PC-3 (cell line): ENCODE data around the gene OR6X1. TPM values are rescaled to one million over a fixed set of nuclear protein-coding genes. Genes with fewer than 3 reads are reported as not detected.
A peak's percentile ranks its signal among the peaks of the same experiment; 100 is the strongest.

Experiments
- ATAC-seq: fragments of 200-7000 bp; cut with Tn5 transposase; 2 replicates; pipeline ENCODE4 v1.9.1; 2020; ENCODE audit warnings: mild to moderate bottlenecking, moderate library complexity
- BruUV-seq: library from RNA; stranded (reverse); fragments of 400-500 nt; replicated peaks from 2 replicates; lab custom pipeline; 2021; lab: Mats Ljungman, UMichigan
- CTCF ChIA-PET: fragments of 300-600 bp; sonication (Branson Sonifier 250); formaldehyde crosslinking; loops from one replicate; lab custom pipeline; 2022; ENCODE audit warnings: antibody characterized with exemption; lab: Charles Lee
- POLR2A ChIA-PET: fragments of 300-600 bp; sonication (Branson Sonifier 250); formaldehyde crosslinking; loops from one replicate; lab custom pipeline; 2022; ENCODE audit warnings: antibody characterized with exemption; ENCODE audit not compliant: unreplicated experiment; lab: Charles Lee
- DNase-seq: peaks from one replicate; pipeline ENCODE4 v3.0.0-alpha.2; 2015
- H2AFZ ChIP-seq: fragments of 300-600 bp; sonication (generic); 2 replicates; pipeline ENCODE4 v1.6.0; 2016; ENCODE audit warnings: antibody characterized with exemption, low read length
- H3F3A ChIP-seq: fragments of 300-600 bp; sonication (generic); one replicate; pipeline ENCODE4 v1.6.0; 2017; ENCODE audit warnings: antibody characterized with exemption, low read length, control low read depth, mild to moderate bottlenecking; ENCODE audit not compliant: unreplicated experiment
- H3K27ac ChIP-seq: fragments of 300-600 bp; sonication (generic); 2 replicates; pipeline ENCODE4 v1.5.1; 2016; ENCODE audit warnings: mild to moderate bottlenecking, low read length
- H3K27me3 ChIP-seq: fragments of 300-600 bp; sonication (generic); 2 replicates; pipeline ENCODE4 v1.6.1; 2016; ENCODE audit warnings: low read length, mixed read lengths
- H3K36me3 ChIP-seq: fragments of 300-600 bp; sonication (generic); 2 replicates; pipeline ENCODE4 v1.6.1; 2016; ENCODE audit warnings: low read depth, mixed run types, low read length, mixed read lengths
- H3K4me1 ChIP-seq: fragments of 300-600 bp; sonication (generic); 2 replicates; pipeline ENCODE4 v1.5.1; 2016; ENCODE audit warnings: low read length; ENCODE audit not compliant: insufficient read depth
- H3K4me2 ChIP-seq: fragments of 300-600 bp; sonication (generic); 2 replicates; pipeline ENCODE4 v1.6.0; 2016; ENCODE audit warnings: low read length
- H3K4me3 ChIP-seq: fragments of 300-600 bp; sonication (generic); 2 replicates; pipeline ENCODE4 v1.5.1; 2016; ENCODE audit warnings: mild to moderate bottlenecking, low read length, mixed read lengths
- H3K79me2 ChIP-seq: fragments of 300-600 bp; sonication (generic); 2 replicates; pipeline ENCODE4 v1.6.1; 2017; ENCODE audit warnings: low read length, mixed read lengths
- H3K9ac ChIP-seq: fragments of 300-600 bp; sonication (generic); 2 replicates; pipeline ENCODE4 v1.6.0; 2016; ENCODE audit warnings: mild to moderate bottlenecking, low read length
- H3K9me2 ChIP-seq: fragments of 300-600 bp; sonication (generic); replicated peaks from 2 replicates; pipeline ENCODE4 v1.6.1; 2016; ENCODE audit warnings: mixed run types, low read length, mixed read lengths
- H3K9me3 ChIP-seq: fragments of 300-600 bp; sonication (generic); 2 replicates; pipeline ENCODE4 v1.6.1; 2016; ENCODE audit warnings: low read length, mixed read lengths
- H4K20me1 ChIP-seq: fragments of 300-600 bp; sonication (generic); 2 replicates; pipeline ENCODE4 v1.6.1; 2016; ENCODE audit warnings: low read length, mixed read lengths
- EZH2 ChIP-seq: fragments of 300-600 bp; sonication (generic); IDR thresholded peaks from one replicate; pipeline ENCODE4 v1.6.1; 2017; ENCODE audit warnings: antibody characterized with exemption, mild to moderate bottlenecking, low read length; ENCODE audit not compliant: unreplicated experiment
- EZH2phosphoT487 ChIP-seq: fragments of 300-600 bp; sonication (generic); IDR thresholded peaks from 2 replicates; pipeline ENCODE4 v1.6.1; 2018; ENCODE audit warnings: mild to moderate bottlenecking, antibody characterized with exemption, low read length, borderline replicate concordance
- intact Hi-C: fragments of 100-400 bp; cut with micrococcal nuclease; formaldehyde crosslinking; loops from 2 replicates; pipeline ENCODE4 v1.9.0; 2023
- total RNA-seq: library from RNA; depleted of rRNA; stranded (reverse); fragments of >200 nt; gene quantifications from 2 replicates; pipeline ENCODE4 v1.2.3, GENCODE V29; 2014
- TF ChIP-seq, protein P1 (sequence below): fragments of 300-600 bp; sonication (generic); conservative IDR thresholded peaks from 2 replicates; pipeline ENCODE4 v1.5.1; 2017; ENCODE audit warnings: antibody characterized with exemption, low read depth, mild to moderate bottlenecking, low read length

The OR6X1 gene
- total RNA-seq, 1 experiment from 2014 or later = not detected

DNA sequence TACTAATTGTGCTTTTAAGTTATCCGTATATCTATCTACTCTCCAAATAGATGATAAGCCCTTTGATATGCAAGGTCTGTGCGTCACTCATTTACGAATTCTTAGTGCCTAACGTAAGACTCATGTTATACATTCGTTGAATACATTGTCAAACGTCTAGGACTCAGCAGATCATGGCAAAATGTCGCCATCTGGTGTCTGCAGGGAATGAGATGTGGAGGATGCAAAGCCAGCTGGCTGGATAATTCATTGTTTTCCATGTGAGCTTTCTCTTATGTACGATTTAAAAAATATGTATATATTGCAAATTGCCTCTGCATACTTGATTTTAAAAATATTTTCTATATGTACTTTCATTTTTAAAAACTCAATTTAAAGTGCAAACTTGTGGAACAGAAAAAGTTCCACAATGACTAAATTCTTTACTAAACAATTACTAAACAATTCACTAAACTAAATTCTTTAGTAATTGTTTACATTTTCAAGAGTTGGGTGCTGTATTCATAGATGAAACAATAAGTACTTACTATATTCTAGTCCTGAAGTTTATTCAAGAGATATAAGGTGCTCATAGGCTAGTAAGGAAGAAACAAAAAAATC is 46.6 kb downstream of the OR6X1 start:
- Histone ChIP-seq H3K9me3 (no peaks in the 10 kb centered on the region), H3K4me3 (no peak overlapping the region), H3K4me2 (no peak overlapping the region), H3K27ac (no peak overlapping the region), H3K36me3 (no peaks in the 10 kb centered on the region), H3K4me1 (no peaks in the 10 kb centered on the region), H2AFZ (no peak overlapping the region), H3K9ac (no peak overlapping the region), H3F3A (no peaks in the 10 kb centered on the region), H3K79me2 (no peaks in the 10 kb centered on the region), H4K20me1 (no peaks in the 10 kb centered on the region), H3K27me3 (peaks cover 43% of the 10 kb centered on the region), H3K9me2 (no peaks in the 10 kb centered on the region)
- BruUV-seq = no TSS peak
- CTCF ChIA-PET = interaction anchor here (0.5 to 1.1 kb wide), 5 partner anchors 56 to 900 kb away, joined by 5 to 13 read pairs (median 6); no protein-coding TSS in a partner anchor
- no peak for TF ChIP-seq EZH2
- TF ChIP-seq EZH2phosphoT487 = no peak
- TF ChIP-seq, protein P1, sequence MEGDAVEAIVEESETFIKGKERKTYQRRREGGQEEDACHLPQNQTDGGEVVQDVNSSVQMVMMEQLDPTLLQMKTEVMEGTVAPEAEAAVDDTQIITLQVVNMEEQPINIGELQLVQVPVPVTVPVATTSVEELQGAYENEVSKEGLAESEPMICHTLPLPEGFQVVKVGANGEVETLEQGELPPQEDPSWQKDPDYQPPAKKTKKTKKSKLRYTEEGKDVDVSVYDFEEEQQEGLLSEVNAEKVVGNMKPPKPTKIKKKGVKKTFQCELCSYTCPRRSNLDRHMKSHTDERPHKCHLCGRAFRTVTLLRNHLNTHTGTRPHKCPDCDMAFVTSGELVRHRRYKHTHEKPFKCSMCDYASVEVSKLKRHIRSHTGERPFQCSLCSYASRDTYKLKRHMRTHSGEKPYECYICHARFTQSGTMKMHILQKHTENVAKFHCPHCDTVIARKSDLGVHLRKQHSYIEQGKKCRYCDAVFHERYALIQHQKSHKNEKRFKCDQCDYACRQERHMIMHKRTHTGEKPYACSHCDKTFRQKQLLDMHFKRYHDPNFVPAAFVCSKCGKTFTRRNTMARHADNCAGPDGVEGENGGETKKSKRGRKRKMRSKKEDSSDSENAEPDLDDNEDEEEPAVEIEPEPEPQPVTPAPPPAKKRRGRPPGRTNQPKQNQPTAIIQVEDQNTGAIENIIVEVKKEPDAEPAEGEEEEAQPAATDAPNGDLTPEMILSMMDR = peak; percentile 96
- ATAC-seq = peak; percentile 90
- POLR2A ChIA-PET = interaction anchor here (0.7 kb wide), 1 partner anchor 111 kb away, joined by 8 read pairs; no protein-coding TSS in a partner anchor
- peak; percentile 89 for DNase-seq
- intact Hi-C loops = loop anchor here (1.0 to 10.0 kb wide), 3 partner anchors 66 to 193 kb away; no protein-coding TSS in a partner anchor

DNA sequence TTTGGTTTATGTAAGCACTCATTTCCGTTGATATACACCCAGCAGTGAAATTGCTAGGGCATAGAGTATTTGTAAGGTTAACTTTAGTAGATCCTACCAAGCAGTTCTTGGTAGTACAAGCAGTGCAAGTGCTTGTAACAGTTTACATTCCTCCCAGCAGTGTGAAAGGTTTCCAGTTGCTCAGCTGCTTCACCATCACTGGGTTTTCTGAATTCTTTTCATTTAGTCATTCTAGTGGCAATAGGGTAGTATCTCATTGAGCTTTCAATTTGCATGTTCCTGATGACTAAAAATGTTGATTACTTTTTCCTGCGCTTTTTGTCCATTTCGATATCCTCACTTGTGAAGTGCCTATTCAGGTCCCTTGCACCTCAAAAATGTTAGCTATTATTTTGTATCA is 47.1 kb downstream of the OR6X1 start:
- H3K27ac ChIP-seq = no peak overlapping the region
- no TSS peak for BruUV-seq
- no peaks in the 10 kb centered on the region for H3K79me2 ChIP-seq
- H4K20me1 ChIP-seq = no peaks in the 10 kb centered on the region
- H3K9ac ChIP-seq = no peak overlapping the region
- DNase-seq = no peak
- H3K36me3 ChIP-seq = no peaks in the 10 kb centered on the region
- no peak overlapping the region for H2AFZ ChIP-seq
- H3K4me2 ChIP-seq = no peak overlapping the region
- no peaks in the 10 kb centered on the region for H3K9me2 ChIP-seq
- H3K9me3 ChIP-seq = no peaks in the 10 kb centered on the region
- H3K4me3 ChIP-seq = no peak overlapping the region
- ATAC-seq = no peak
- no peaks in the 10 kb centered on the region for H3F3A ChIP-seq
- POLR2A ChIA-PET = interaction anchor here (0.7 kb wide), 1 partner anchor 110 kb away, joined by 8 read pairs; no protein-coding TSS in a partner anchor
- TF ChIP-seq, protein P1 = no peak
- TF ChIP-seq EZH2 = no peak
- TF ChIP-seq EZH2phosphoT487 = no peak
- H3K27me3 ChIP-seq = peaks cover 48% of the 10 kb centered on the region
- intact Hi-C loops = loop anchor here (1.0 to 10.0 kb wide), 3 partner anchors 66 to 192 kb away; no protein-coding TSS in a partner anchor
- CTCF ChIA-PET = interaction anchor here (0.5 to 1.1 kb wide), 6 partner anchors 50 to 414 kb away, joined by 3 to 9 read pairs (median 6); no protein-coding TSS in a partner anchor
- no peaks in the 10 kb centered on the region for H3K4me1 ChIP-seq

DNA sequence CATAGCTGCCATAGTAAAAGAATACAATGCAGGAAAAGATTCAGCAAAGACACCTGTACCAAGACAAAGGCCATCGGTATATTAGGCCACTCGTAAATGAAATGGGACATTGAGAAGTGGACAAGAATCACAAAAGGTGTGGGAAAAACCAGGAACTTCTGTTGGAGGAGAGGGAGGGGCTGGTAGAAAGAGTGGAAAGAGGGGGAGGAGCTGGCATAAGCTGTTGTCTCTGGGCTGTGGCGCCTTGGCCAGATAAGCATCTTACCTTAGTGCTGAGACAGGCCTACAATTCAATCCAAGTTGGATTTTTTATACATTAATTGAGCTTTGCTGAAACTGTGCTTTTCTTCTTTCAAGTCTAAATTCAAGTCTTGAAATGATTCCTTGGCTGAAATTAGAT is 50.0 kb downstream of the OR6X1 start:
- Histone ChIP-seq H3K9ac (no peak overlapping the region), H3K4me3 (no peak overlapping the region), H3K4me2 (no peak overlapping the region), H3K4me1 (no peaks in the 10 kb centered on the region), H3K79me2 (no peaks in the 10 kb centered on the region), H4K20me1 (no peaks in the 10 kb centered on the region), H3K36me3 (no peaks in the 10 kb centered on the region), H3K27me3 (peaks cover 53% of the 10 kb centered on the region), H3F3A (no peaks in the 10 kb centered on the region), H3K27ac (no peak overlapping the region), H2AFZ (no peak overlapping the region), H3K9me3 (no peaks in the 10 kb centered on the region), H3K9me2 (no peaks in the 10 kb centered on the region)
- TF ChIP-seq EZH2phosphoT487 (no peak), EZH2 (no peak)
- TF ChIP-seq, protein P1 = no peak
- POLR2A ChIA-PET = no interaction called here
- CTCF ChIA-PET = no interaction called here
- ATAC-seq (no peak), DNase-seq (no peak)
- intact Hi-C loops = loop anchor here (10.0 kb wide), 1 partner anchor 190 kb away; no protein-coding TSS in a partner anchor
- no TSS peak for BruUV-seq
